B cell (primary cell): ENCODE data around the gene TTC22. TPM values are rescaled to one million over a fixed set of nuclear protein-coding genes. Genes with fewer than 3 reads are reported as not detected.

Experiments
- ATAC-seq: fragments of 200-7000 bp; cut with Tn5 transposase; one replicate; pipeline ENCODE4 v1.10.0; 2021; ENCODE audit warnings: low read depth, mild to moderate bottlenecking, moderate number of reproducible peaks, moderate library complexity
- CTCF ChIA-PET: fragments of 350-600 bp; sonication (Branson Sonifier 250); formaldehyde crosslinking; loops from one replicate; lab custom pipeline; 2021; ENCODE audit warnings: antibody characterized with exemption, inconsistent platforms; lab: Charles Lee
- POLR2A ChIA-PET: fragments of 350-600 bp; sonication (Branson Sonifier 250); formaldehyde crosslinking; loops from one replicate; lab custom pipeline; 2021; ENCODE audit warnings: antibody characterized with exemption; lab: Charles Lee
- DNase-seq: peaks from one replicate; pipeline ENCODE4 v3.0.0; 2013
- H2AFZ ChIP-seq: 2 replicates; pipeline ENCODE4 v1.6.1; 2012; ENCODE audit warnings: mild to moderate bottlenecking, low read depth, low read length; ENCODE audit not compliant: insufficient read depth, poor library complexity, severe bottlenecking
- H3K27ac ChIP-seq, 2 donors: 1 replicate in 1 of 2; 2 replicates in 1 of 2; pipeline ENCODE4 v1.5.1; 2012 to 2013; ENCODE audit warnings: low read length in 2 of 2, mild to moderate bottlenecking in 2 of 2, moderate library complexity in 1 of 2
- H3K27me3 ChIP-seq, 4 experiments: fragments of 200-600 bp in 1 of 4; sonication (generic) in 1 of 4; replicated peaks in 1 of 4; 1 replicate in 2 of 4; 2 replicates in 2 of 4; pipeline versions ENCODE4 v1.6.1 to v1.7.0; 2013 to 2016; ENCODE audit warnings: low read length in 3 of 4, mild to moderate bottlenecking in 2 of 4, mixed read lengths in 1 of 4, moderate library complexity in 1 of 4; ENCODE audit not compliant: insufficient read depth in 4 of 4, control insufficient read depth in 3 of 4; ENCODE audit errors: control extremely low read depth in 1 of 4
- H3K36me3 ChIP-seq, 2 experiments: replicated peaks in 1 of 2; 1 replicate in 1 of 2; 2 replicates in 1 of 2; pipeline versions ENCODE4 v1.6.1 to v1.7.1; 2013; ENCODE audit warnings: low read length in 1 of 2; ENCODE audit not compliant: insufficient read depth in 2 of 2, control insufficient read depth in 1 of 2; ENCODE audit errors: control extremely low read depth in 1 of 2, extremely low read depth in 1 of 2
- H3K4me1 ChIP-seq, 2 donors: fragments of 200-600 bp in 1 of 2; sonication (generic) in 1 of 2; 1 replicate in 1 of 2; 2 replicates in 1 of 2; pipeline versions ENCODE4 v1.5.1 to v1.6.1; 2013 to 2017; ENCODE audit warnings: low read length in 2 of 2; ENCODE audit not compliant: control insufficient read depth in 2 of 2, insufficient read depth in 2 of 2
- H3K4me2 ChIP-seq: replicated peaks from 2 replicates; pipeline ENCODE3; 2012; ENCODE audit warnings: mild to moderate bottlenecking, low read depth, low read length; ENCODE audit not compliant: poor library complexity, severe bottlenecking
- H3K4me3 ChIP-seq, 5 experiments: fragments of 200-600 bp in 1 of 5; sonication (generic) in 1 of 5; 1 replicate in 3 of 5; 2 replicates in 2 of 5; pipeline versions ENCODE4 v1.5.1 to v1.7.0; 2011 to 2016; ENCODE audit warnings: low read length in 4 of 5, mild to moderate bottlenecking in 4 of 5, low read depth in 2 of 5, control low read depth in 1 of 5, moderate library complexity in 1 of 5; ENCODE audit not compliant: insufficient read depth in 1 of 5; ENCODE audit errors: control extremely low read depth in 1 of 5, extremely low read depth in 1 of 5
- H3K79me2 ChIP-seq: fragments of 200-600 bp; sonication (generic); one replicate; pipeline ENCODE4 v1.6.0; 2016; ENCODE audit warnings: low read length; ENCODE audit not compliant: control insufficient read depth, insufficient read depth
- H3K9ac ChIP-seq: fragments of 200-600 bp; sonication (generic); 2 replicates; pipeline ENCODE4 v1.6.1; 2017; ENCODE audit warnings: mild to moderate bottlenecking, low read length, moderate library complexity
- H3K9me3 ChIP-seq, 3 donors: one replicate each; pipeline versions ENCODE4 v1.6.1 to v1.7.1; 2013; ENCODE audit warnings: low read length in 2 of 3; ENCODE audit not compliant: control insufficient read depth in 2 of 3, insufficient read depth in 1 of 3; ENCODE audit errors: control extremely low read depth in 1 of 3
- H4K20me1 ChIP-seq: 2 replicates; pipeline ENCODE4 v1.6.0; 2012; ENCODE audit warnings: mild to moderate bottlenecking, low read length; ENCODE audit not compliant: insufficient read depth, control insufficient read depth, poor library complexity, severe bottlenecking
- H3K27ac Mint-ChIP-seq: one replicate; pipeline ENCODE4 v1.8.0; 2021; ENCODE audit warnings: mixed read lengths
- H3K27me3 Mint-ChIP-seq: one replicate; pipeline ENCODE4 v1.8.0; 2021; ENCODE audit warnings: mixed read lengths
- H3K4me1 Mint-ChIP-seq: one replicate; pipeline ENCODE4 v1.8.0; 2021; ENCODE audit warnings: mixed read lengths
- H3K4me3 Mint-ChIP-seq: one replicate; pipeline ENCODE4 v1.8.0; 2021; ENCODE audit warnings: mixed read lengths
- H3K9me3 Mint-ChIP-seq: one replicate; pipeline ENCODE4 v1.8.0; 2022; ENCODE audit warnings: mixed read lengths; ENCODE audit not compliant: insufficient read depth
- CTCF ChIP-seq: fragments of 200-600 bp; IDR thresholded peaks from one replicate; pipeline ENCODE4 v1.8.0; 2022; ENCODE audit warnings: antibody characterized with exemption, mild to moderate bottlenecking
- EZH2 ChIP-seq: IDR thresholded peaks from 2 replicates; pipeline ENCODE4 v1.6.1; 2012; ENCODE audit warnings: borderline replicate concordance, low read depth, mild to moderate bottlenecking, moderate library complexity, low read length; ENCODE audit not compliant: insufficient read depth, poor library complexity, severe bottlenecking
- WGBS: methylation state at CpG from one replicate; pipeline ENCODE4 v1.1.5; 2013; ENCODE audit warnings: missing lambda C conversion rate; ENCODE audit not compliant: insufficient coverage; 5-methylcytosine and 5-hydroxymethylcytosine counted together
- intact Hi-C: fragments of 100-400 bp; cut with micrococcal nuclease; formaldehyde crosslinking; loops from one replicate; pipeline ENCODE4 v1.10.0; 2022
- polyA plus RNA-seq: library from polyadenylated mRNA; depleted of rRNA; stranded (reverse); fragments of >200 nt; gene quantifications from 2 replicates; pipeline ENCODE4 v1.2.3, GENCODE V29; 2012
- total RNA-seq, 2 donors: library from RNA; stranded (reverse); fragments of 120-200 nt in 1 of 2; gene quantifications; 1 replicate in 1 of 2; 2 replicates in 1 of 2; pipeline versions ENCODE4 v1.2.3 to v1.2.4, GENCODE V29; 2013 to 2022

The TTC22 gene
- total and polyA plus RNA-seq, 2 donors (not counting 1 experiment from before 2014, with no cell fraction given): 7.8 to 10.9 TPM

- CTCF ChIA-PET: no interaction called here
- POLR2A ChIA-PET: interaction anchor here (0.6 kb wide), 1 partner anchor 272 kb away, joined by 8 read pairs; no protein-coding TSS in a partner anchor
Measured at GRCh38 chr1:54758678-54759348, 42.3 kb downstream of the TTC22 start.

More at GRCh38 chr1:54758678-54759348, 42.3 kb downstream of the TTC22 start:
- H3K79me2 ChIP-seq: peaks cover 5% of the 10 kb centered on the region
- TF ChIP-seq CTCF (no peak), EZH2 (no peak)
- no peaks in the 10 kb centered on the region for H3K9me3 Mint-ChIP-seq
- no peak overlapping the region for H3K4me2 ChIP-seq
- no peak overlapping the region for H3K4me3 ChIP-seq
- no peak overlapping the region for H3K9ac ChIP-seq
- H4K20me1 ChIP-seq: no peaks in the 10 kb centered on the region
- no peak overlapping the region for H3K27ac ChIP-seq
- H3K4me1 ChIP-seq: peaks cover 5% of the 10 kb centered on the region in 2 donors
- intact Hi-C loops: no loop called here
- no peaks in the 10 kb centered on the region for H3K9me3 ChIP-seq
- H3K4me1 Mint-ChIP-seq: peaks cover 7% of the 10 kb centered on the region
- no peaks in the 10 kb centered on the region for H3K27me3 Mint-ChIP-seq
- H2AFZ ChIP-seq: no peak overlapping the region
- H3K27ac Mint-ChIP-seq: no peak overlapping the region
- peaks cover 0 to 6% of the 10 kb centered on the region in 2 experiments for H3K36me3 ChIP-seq
- 97% methylated on average over 19 of the region's 20 CpGs for WGBS
- no peak for ATAC-seq
- H3K27me3 ChIP-seq: no peaks in the 10 kb centered on the region
- H3K4me3 Mint-ChIP-seq: no peak overlapping the region
- DNase-seq: no peak
